HEK293T (cell line): ENCODE measurements around the gene TXNL4B.

Source experiments
- CTCF ChIA-PET: fragments of 350-600 bp; formaldehyde crosslinking; extraction: SDS; loops from one replicate; lab custom pipeline; 2021; ENCODE audit warnings: antibody characterized with exemption, inconsistent platforms; lab: Yijun Ruan, JAX
- POLR2A ChIA-PET: fragments of 350-600 bp; formaldehyde crosslinking; extraction: SDS; loops from one replicate; lab custom pipeline; 2020; ENCODE audit warnings: antibody characterized with exemption, inconsistent platforms; lab: Yijun Ruan, JAX
- DNase-seq: peaks from one replicate; pipeline ENCODE4 v3.0.0; 2012; ENCODE audit warnings: mixed read lengths; ENCODE audit errors: extremely low spot score
- ARNT ChIP-seq: fragments of 450-650 bp; IDR thresholded peaks from 2 replicates; pipeline ENCODE4 v1.6.1; 2017; ENCODE audit warnings: mild to moderate bottlenecking
- BHLHE40 ChIP-seq: fragments of 450-650 bp; IDR thresholded peaks from 2 replicates; pipeline ENCODE4 v1.6.1; 2016; ENCODE audit warnings: mild to moderate bottlenecking, moderate library complexity, borderline replicate concordance
- CTBP1 ChIP-seq: fragments of 450-650 bp; IDR thresholded peaks from 2 replicates; pipeline ENCODE4 v1.6.1; 2016; ENCODE audit warnings: borderline replicate concordance
- ELF4 ChIP-seq: fragments of 450-650 bp; IDR thresholded peaks from 2 replicates; pipeline ENCODE4 v1.6.1; 2017; ENCODE audit warnings: antibody characterized with exemption
- FOXA1 ChIP-seq: fragments of 450-650 bp; IDR thresholded peaks from 2 replicates; pipeline ENCODE4 v1.6.1; 2016; ENCODE audit warnings: mild to moderate bottlenecking
- FOXK2 ChIP-seq: fragments of 450-650 bp; IDR thresholded peaks from 2 replicates; pipeline ENCODE4 v1.6.1; 2016; ENCODE audit warnings: mild to moderate bottlenecking
- FOXM1 ChIP-seq: fragments of 450-650 bp; IDR thresholded peaks from 2 replicates; pipeline ENCODE4 v1.6.1; 2017; ENCODE audit warnings: mild to moderate bottlenecking, borderline replicate concordance
- HDGF ChIP-seq: fragments of 450-650 bp; IDR thresholded peaks from 2 replicates; pipeline ENCODE4 v1.6.1; 2017; ENCODE audit warnings: antibody characterized with exemption, borderline replicate concordance
- L3MBTL2 ChIP-seq: fragments of 450-650 bp; conservative IDR thresholded peaks from 2 replicates; pipeline ENCODE4 v1.6.1; 2016; ENCODE audit warnings: mild to moderate bottlenecking
- LEF1 ChIP-seq: fragments of 450-650 bp; IDR thresholded peaks from 2 replicates; pipeline ENCODE4 v1.6.1; 2017; ENCODE audit warnings: mild to moderate bottlenecking, borderline replicate concordance
- NFRKB ChIP-seq: fragments of 450-650 bp; IDR thresholded peaks from 2 replicates; pipeline ENCODE4 v1.6.1; 2016; ENCODE audit warnings: mild to moderate bottlenecking, moderate library complexity
- SP1 ChIP-seq: fragments of 450-650 bp; IDR thresholded peaks from 2 replicates; pipeline ENCODE4 v1.6.1; 2017
- SUZ12 ChIP-seq: fragments of 450-650 bp; IDR thresholded peaks from 2 replicates; pipeline ENCODE4 v1.6.1; 2016; ENCODE audit warnings: mild to moderate bottlenecking
- TARDBP ChIP-seq: fragments of 450-650 bp; IDR thresholded peaks from 2 replicates; pipeline ENCODE4 v1.6.1; 2016
- ZNF384 ChIP-seq: fragments of 450-650 bp; IDR thresholded peaks from 2 replicates; pipeline ENCODE4 v1.6.1; 2016
- TF ChIP-seq, protein P1 (sequence below): fragments of 450-650 bp; IDR thresholded peaks from 2 replicates; pipeline ENCODE4 v1.6.1; 2016

TXNL4B gene

GRCh38 chr16:72042157-72042660 lies 51.2 kb downstream of the TXNL4B start:
- CTCF ChIA-PET = no interaction called here
- POLR2A ChIA-PET = no interaction called here
- no peak for DNase-seq
- no peak for TF ChIP-seq SUZ12
- no peak for TF ChIP-seq L3MBTL2
- no peak for TF ChIP-seq FOXK2
- no peak for TF ChIP-seq ARNT
- TF ChIP-seq FOXM1 = no peak
- TF ChIP-seq CTBP1 = no peak
- TF ChIP-seq LEF1 = no peak
- no peak for TF ChIP-seq ELF4
- TF ChIP-seq NFRKB = no peak
- TF ChIP-seq SP1 = no peak
- TF ChIP-seq TARDBP = no peak
- no peak for TF ChIP-seq BHLHE40
- TF ChIP-seq FOXA1 = no peak
- no peak for TF ChIP-seq ZNF384
- no peak for TF ChIP-seq HDGF
- TF ChIP-seq, protein P1, sequence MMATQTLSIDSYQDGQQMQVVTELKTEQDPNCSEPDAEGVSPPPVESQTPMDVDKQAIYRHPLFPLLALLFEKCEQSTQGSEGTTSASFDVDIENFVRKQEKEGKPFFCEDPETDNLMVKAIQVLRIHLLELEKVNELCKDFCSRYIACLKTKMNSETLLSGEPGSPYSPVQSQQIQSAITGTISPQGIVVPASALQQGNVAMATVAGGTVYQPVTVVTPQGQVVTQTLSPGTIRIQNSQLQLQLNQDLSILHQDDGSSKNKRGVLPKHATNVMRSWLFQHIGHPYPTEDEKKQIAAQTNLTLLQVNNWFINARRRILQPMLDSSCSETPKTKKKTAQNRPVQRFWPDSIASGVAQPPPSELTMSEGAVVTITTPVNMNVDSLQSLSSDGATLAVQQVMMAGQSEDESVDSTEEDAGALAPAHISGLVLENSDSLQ = no peak

DNA sequence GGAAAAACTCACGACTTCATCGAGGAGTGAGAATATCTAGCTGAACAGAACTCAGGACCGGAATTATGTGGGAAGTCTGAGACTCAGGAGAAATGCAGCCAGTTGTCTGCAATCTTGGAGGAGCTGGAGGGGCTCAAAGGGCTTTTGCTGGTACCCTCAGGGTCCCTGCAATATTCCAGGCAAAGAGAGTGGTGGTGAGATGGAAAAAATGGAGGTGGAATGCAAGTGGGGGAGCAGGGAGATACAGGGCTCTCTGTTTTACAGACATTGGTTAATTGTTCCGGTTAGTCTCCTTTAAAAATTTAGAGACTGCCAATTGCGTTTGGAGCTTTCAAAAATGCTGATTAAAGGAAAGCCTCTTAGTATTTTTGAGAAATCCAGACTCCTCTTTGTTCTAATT lies 57.3 kb downstream of the TXNL4B start:
- DNase-seq = no peak
- POLR2A ChIA-PET = no interaction called here
- CTCF ChIA-PET = no interaction called here
- TF ChIP-seq BHLHE40 (no peak), TARDBP (no peak), SP1 (no peak), FOXK2 (no peak), HDGF (no peak), L3MBTL2 (no peak), ARNT (no peak)
- TF ChIP-seq, protein P1 = no peak
